Measurements from ENCODE around the gene YIPF1. TPM values are rescaled to one million over a fixed set of nuclear protein-coding genes. Genes with fewer than 3 reads are reported as not detected.
"Not testable (repeated sequence)": the region's sequence is repeated elsewhere in the genome, so short reads cannot be mapped to it uniquely, and the experiment has no call there.

Gene YIPF1
- total RNA-seq, 2 donors from 2014 or later: 16.1 to 21.1 TPM

GRCh38 chr1:53822931-53823330 is 66.7 kb downstream of the YIPF1 start:
- Histone ChIP-seq H3K27ac (no peak overlapping the region), H3K36me3 (replicated peaks in 1 of 2; ENCODE audit: insufficient read depth in 1 of 2, low read depth in 2 of 2) (peaks cover 0 to 4% of the 10 kb centered on the region in 2 donors), H3K4me1 (no peaks in the 10 kb centered on the region), H3K9me3 (no peaks in the 10 kb centered on the region), H3K4me3 (no peak overlapping the region), H3K27me3 (no peaks in the 10 kb centered on the region)
- DNase-seq: no peak
- WGBS, 2 donors: 68 to 77% methylated on average over 3 of the region's 3 CpGs
- no peak for ATAC-seq
- intact Hi-C loops (cut with DNase I): no loop called here
- TF ChIP-seq POLR2A (IDR thresholded peaks at IDR 0.05) (no peak), CTCF (IDR thresholded peaks at IDR 0.05) (no peak)

DNA sequence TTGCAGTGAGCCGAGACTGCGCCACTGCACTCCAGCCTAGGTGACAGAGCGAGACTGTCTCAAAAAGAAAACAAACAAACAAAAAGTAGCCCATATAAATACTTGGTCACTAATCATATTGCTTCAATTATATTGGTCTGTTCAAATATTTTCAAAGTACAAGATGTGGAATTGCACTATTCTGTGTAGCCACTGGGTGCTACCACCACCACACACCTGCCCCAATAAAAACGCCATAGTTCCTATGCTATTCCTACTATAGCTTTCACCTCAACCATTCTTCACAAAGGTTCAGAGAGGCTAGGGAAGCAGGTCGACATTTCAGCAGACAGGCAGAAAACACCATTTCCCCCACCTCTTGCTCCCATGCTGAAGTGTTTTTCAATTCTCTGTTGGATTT is 68.2 kb downstream of the YIPF1 start:
- no peaks in the 10 kb centered on the region for H3K4me1 ChIP-seq
- no peak for TF ChIP-seq POLR2A (IDR thresholded peaks at IDR 0.05)
- no peak for TF ChIP-seq CTCF (IDR thresholded peaks at IDR 0.05)
- H3K27ac ChIP-seq: no peak overlapping the region
- H3K4me3 ChIP-seq: no peak overlapping the region
- no peaks in the 10 kb centered on the region for H3K27me3 ChIP-seq
- WGBS, 2 donors: 87 to 91% methylated on average over 5 of the region's 5 CpGs
- H3K9me3 ChIP-seq: no peaks in the 10 kb centered on the region
- intact Hi-C loops (cut with DNase I): no loop called here
- ATAC-seq (no peak), DNase-seq (no peak)
- H3K36me3 ChIP-seq (replicated peaks in 1 of 2; ENCODE audit: insufficient read depth in 1 of 2, low read depth in 2 of 2): peaks cover 0 to 4% of the 10 kb centered on the region in 2 donors

- H3K4me3 ChIP-seq: no peak overlapping the region
- no peak for ATAC-seq
- no peak overlapping the region for H3K27ac ChIP-seq
- TF ChIP-seq POLR2A (IDR thresholded peaks at IDR 0.05): no peak
- TF ChIP-seq CTCF (IDR thresholded peaks at IDR 0.05): no peak
- intact Hi-C loops (cut with DNase I): no loop called here
- no peaks in the 10 kb centered on the region for H3K27me3 ChIP-seq
- no peaks in the 10 kb centered on the region for H3K4me1 ChIP-seq
- no peaks in the 10 kb centered on the region for H3K9me3 ChIP-seq
- no peak for DNase-seq
- H3K36me3 ChIP-seq (replicated peaks in 1 of 2; ENCODE audit: insufficient read depth in 1 of 2, low read depth in 2 of 2): peaks cover 0 to 1% of the 10 kb centered on the region in 2 donors
Measured at GRCh38 chr1:53819387-53819786, 70.2 kb downstream of the YIPF1 start.

DNA sequence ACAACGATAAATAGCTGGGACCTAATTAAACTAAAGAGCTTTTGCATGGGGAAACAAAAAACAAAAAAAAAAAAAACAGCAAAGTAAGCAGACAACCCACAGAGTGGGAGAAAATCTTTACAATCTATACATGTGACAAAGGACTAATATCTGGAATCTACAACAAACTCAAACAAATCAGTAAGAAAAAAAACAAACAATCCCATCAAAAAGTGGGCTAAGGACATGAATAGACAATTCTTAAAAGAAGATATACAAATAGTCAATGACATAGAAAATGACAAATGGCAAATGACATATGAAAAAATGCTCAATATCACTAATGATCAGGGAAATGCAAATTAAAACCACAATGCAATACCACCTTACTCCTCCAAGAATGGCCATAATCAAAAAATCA is 73.0 kb downstream of the YIPF1 start:
- intact Hi-C loops (cut with DNase I); H3K9me3 ChIP-seq; H3K36me3 ChIP-seq (replicated peaks in 1 of 2; ENCODE audit: insufficient read depth in 1 of 2, low read depth in 2 of 2); DNase-seq; H3K4me3 ChIP-seq; ATAC-seq; H3K4me1 ChIP-seq; H3K27me3 ChIP-seq; H3K27ac ChIP-seq: not testable (repeated sequence)
- WGBS, 2 donors: 93 to 100% methylated on average over 1 of the region's 1 CpG

DNA sequence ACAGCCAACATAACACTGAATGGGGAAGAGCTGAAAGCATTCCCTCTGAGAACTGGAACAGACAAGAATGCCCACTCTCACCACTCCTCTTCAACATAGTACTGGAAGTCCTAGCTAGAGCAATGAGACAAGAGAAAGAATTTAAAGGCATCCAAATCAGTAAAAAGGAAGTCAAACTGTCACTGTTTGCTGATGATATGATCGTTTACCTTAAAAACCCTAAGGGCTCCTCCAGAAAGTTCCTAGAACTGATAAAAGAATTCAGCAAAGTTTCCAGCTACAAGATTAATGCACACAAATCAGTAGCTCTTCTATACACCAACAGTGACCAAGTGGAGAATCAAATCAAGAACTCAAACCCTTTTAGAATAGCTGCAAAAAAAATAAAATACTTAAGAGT is 74.1 kb downstream of the YIPF1 start:
- H3K36me3 ChIP-seq (replicated peaks in 1 of 2; ENCODE audit: insufficient read depth in 1 of 2, low read depth in 2 of 2); ATAC-seq; DNase-seq; H3K27ac ChIP-seq; H3K9me3 ChIP-seq; H3K4me3 ChIP-seq; intact Hi-C loops (cut with DNase I); H3K4me1 ChIP-seq; H3K27me3 ChIP-seq: not testable (repeated sequence)
- WGBS, 2 donors: 54 to 77% methylated on average over 1 of the region's 1 CpG

DNA sequence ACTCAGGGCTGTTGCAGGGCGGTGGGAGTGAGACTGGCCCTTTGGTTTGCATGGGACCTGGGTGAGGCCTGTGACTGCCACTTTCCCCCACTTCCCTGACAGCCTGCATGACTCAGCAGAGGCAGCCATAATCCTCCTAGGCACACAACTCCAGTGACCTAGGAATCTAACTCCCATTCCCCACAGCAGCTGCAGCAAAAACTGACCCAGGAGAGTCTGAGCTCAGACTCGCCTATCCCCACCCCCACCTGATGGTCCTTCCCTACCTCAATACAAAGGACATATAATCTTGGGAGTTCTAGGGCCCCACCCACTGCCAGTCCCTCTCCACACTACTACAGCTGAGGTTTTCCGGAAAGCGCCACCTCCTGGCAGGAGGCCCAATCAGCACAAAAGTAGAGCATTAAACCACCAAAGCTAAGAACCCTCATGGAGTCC is 78.2 kb downstream of the YIPF1 start:
- Histone ChIP-seq H3K27ac (no peak overlapping the region), H3K27me3 (no peaks in the 10 kb centered on the region), H3K9me3 (no peaks in the 10 kb centered on the region), H3K4me1 (no peaks in the 10 kb centered on the region), H3K36me3 (replicated peaks in 1 of 2; ENCODE audit: insufficient read depth in 1 of 2, low read depth in 2 of 2) (no peaks in the 10 kb centered on the region), H3K4me3 (no peak overlapping the region)
- intact Hi-C loops (cut with DNase I): no loop called here
- peak in 1 of 4 donors; percentile 6 for DNase-seq
- no peak for ATAC-seq
- WGBS, 2 donors: 96 to 100% methylated on average over 1 to 4 of the region's 4 CpGs
- TF ChIP-seq POLR2A (IDR thresholded peaks at IDR 0.05): no peak
- no peak for TF ChIP-seq CTCF (IDR thresholded peaks at IDR 0.05)
